WI38 (cell line): ENCODE results near the gene JAKMIP1.

Source experiments
- H3K4me3 ChIP-seq: 2 replicates; pipeline ENCODE4 v1.5.1; 2011; ENCODE audit warnings: low read depth, mild to moderate bottlenecking, control low read depth, low read length
- CTCF ChIP-seq: IDR thresholded peaks from 2 replicates; pipeline ENCODE4 v1.5.1; 2012; ENCODE audit warnings: low read depth, mild to moderate bottlenecking, control low read depth, low read length

Gene JAKMIP1

GRCh38 chr4:6021831-6022606 is 178.3 kb downstream of the JAKMIP1 start:
- H3K4me3 ChIP-seq = no peak overlapping the region
- no peak for TF ChIP-seq CTCF

- H3K4me3 ChIP-seq = no peak overlapping the region
- TF ChIP-seq CTCF = no peak
Observed at GRCh38 chr4:6020613-6021012, 179.7 kb downstream of the JAKMIP1 start.

- TF ChIP-seq CTCF = peak; percentile 79
- H3K4me3 ChIP-seq = no peak overlapping the region
Observed at GRCh38 chr4:6019316-6020263, 180.8 kb downstream of the JAKMIP1 start.

- no peak for TF ChIP-seq CTCF
- H3K4me3 ChIP-seq = no peak within 1 kb of the TSS
Observed at GRCh38 chr4:6018331-6018730, 182.0 kb downstream of the JAKMIP1 start, which contains the start of gene C4orf50. C4orf50 (minus strand) TSS chr4:6018431.

- no peak overlapping the region for H3K4me3 ChIP-seq
- TF ChIP-seq CTCF = no peak
Observed at GRCh38 chr4:6017800-6018199, 182.5 kb downstream of the JAKMIP1 start.

GRCh38 chr4:6017030-6017429 is 183.3 kb downstream of the JAKMIP1 start:
- no peak overlapping the region for H3K4me3 ChIP-seq
- no peak for TF ChIP-seq CTCF

- no peak overlapping the region for H3K4me3 ChIP-seq
- no peak for TF ChIP-seq CTCF
Observed at GRCh38 chr4:6013564-6013963, 186.8 kb downstream of the JAKMIP1 start.
